OCI-LY7 (cell line): Measurements from ENCODE around the gene TUBGCP5. TPM values are rescaled to one million over a fixed set of nuclear protein-coding genes. Genes with fewer than 3 reads are reported as not detected.

Experiments
- BruUV-seq: library from RNA; stranded (reverse); fragments of 400-500 nt; replicated peaks from 2 replicates; lab custom pipeline; 2021; lab: Mats Ljungman, UMichigan
- CTCF ChIA-PET: fragments of 300-600 bp; sonication (Branson Sonifier 250); formaldehyde crosslinking; loops from one replicate; lab custom pipeline; 2022; ENCODE audit warnings: antibody characterized with exemption; ENCODE audit not compliant: unreplicated experiment; lab: Charles Lee
- POLR2A ChIA-PET: fragments of 300-600 bp; sonication (Branson Sonifier 250); formaldehyde crosslinking; loops from one replicate; lab custom pipeline; 2022; ENCODE audit warnings: antibody characterized with exemption; lab: Charles Lee
- DNase-seq: peaks from one replicate; pipeline ENCODE4 v3.0.0-alpha.2; 2015; ENCODE audit warnings: low spot score
- H2AFZ ChIP-seq: fragments of 200-600 bp; sonication (generic), shearing (Covaris generic); 2 replicates; pipeline ENCODE4 v1.6.1; 2014; ENCODE audit warnings: mild to moderate bottlenecking, antibody characterized with exemption, low read length, moderate library complexity
- H3K27ac ChIP-seq: fragments of 200-600 bp; sonication (generic); 2 replicates; pipeline ENCODE4 v1.5.1; 2014; ENCODE audit warnings: mixed run types, low read depth, mild to moderate bottlenecking, moderate library complexity, low read length, inconsistent platforms; ENCODE audit not compliant: poor library complexity, severe bottlenecking
- H3K36me3 ChIP-seq: fragments of 200-600 bp; sonication (generic); 2 replicates; pipeline ENCODE4 v1.6.1; 2014; ENCODE audit warnings: mild to moderate bottlenecking, antibody characterized with exemption, low read length, moderate library complexity, mixed read lengths; ENCODE audit not compliant: insufficient read depth
- H3K4me1 ChIP-seq: fragments of 200-600 bp; sonication (generic); 2 replicates; pipeline ENCODE4 v1.5.1; 2014; ENCODE audit warnings: mild to moderate bottlenecking, low read length; ENCODE audit not compliant: insufficient read depth, poor library complexity, severe bottlenecking
- H3K4me2 ChIP-seq: fragments of 200-600 bp; sonication (generic); 2 replicates; pipeline ENCODE4 v1.6.1; 2014; ENCODE audit warnings: mild to moderate bottlenecking, low read length
- H3K4me3 ChIP-seq: fragments of 200-600 bp; sonication (generic); 2 replicates; pipeline ENCODE4 v1.5.1; 2014; ENCODE audit warnings: mild to moderate bottlenecking, low read depth, low read length; ENCODE audit not compliant: poor library complexity, severe bottlenecking
- H3K79me2 ChIP-seq: fragments of 200-600 bp; sonication (generic); 2 replicates; pipeline ENCODE4 v1.6.1; 2016; ENCODE audit warnings: low read depth, mild to moderate bottlenecking, low read length, moderate library complexity, mixed read lengths; ENCODE audit not compliant: insufficient read depth
- H3K9me2 ChIP-seq: fragments of 200-600 bp; sonication (generic); 2 replicates; pipeline ENCODE4 v1.6.1; 2016; ENCODE audit warnings: mild to moderate bottlenecking, low read length, mixed read lengths; ENCODE audit not compliant: insufficient read depth
- H3K9me3 ChIP-seq: fragments of 200-600 bp; sonication (generic); 2 replicates; pipeline ENCODE4 v1.6.1; 2014; ENCODE audit warnings: mild to moderate bottlenecking, mixed run types, low read length, mixed read lengths
- H4K20me1 ChIP-seq: fragments of 200-600 bp; sonication (generic); 2 replicates; pipeline ENCODE4 v1.6.1; 2014; ENCODE audit warnings: mild to moderate bottlenecking, antibody characterized with exemption, low read length, moderate library complexity, mixed read lengths; ENCODE audit not compliant: insufficient read depth
- CTCF ChIP-seq: fragments of 200-600 bp; sonication (generic); conservative IDR thresholded peaks from 2 replicates; pipeline ENCODE4 v1.5.1; 2014; ENCODE audit warnings: mild to moderate bottlenecking, antibody characterized with exemption, low read length, moderate library complexity, mixed read lengths
- EZH2phosphoT487 ChIP-seq: fragments of 200-600 bp; sonication (generic); IDR thresholded peaks from 2 replicates; pipeline ENCODE4 v1.6.1; 2018; ENCODE audit warnings: low read depth, borderline replicate concordance, mild to moderate bottlenecking, mixed run types, antibody characterized with exemption, low read length, moderate library complexity, mixed read lengths
- intact Hi-C: fragments of 100-400 bp; cut with micrococcal nuclease; formaldehyde crosslinking; loops from one replicate; pipeline ENCODE4 v1.10.0; 2022; ENCODE audit not compliant: unreplicated experiment
- total RNA-seq, 2 experiments: library from RNA; depleted of rRNA in 1 of 2; stranded (reverse); fragments of >200 nt in 1 of 2; shearing (Covaris generic) in 1 of 2; gene quantifications; 2 replicates each; pipeline ENCODE4 v1.2.3, GENCODE V29; 2014 to 2022

The TUBGCP5 gene
- total RNA-seq, 2 experiments from 2014 or later = 30.9 to 36.3 TPM

DNA sequence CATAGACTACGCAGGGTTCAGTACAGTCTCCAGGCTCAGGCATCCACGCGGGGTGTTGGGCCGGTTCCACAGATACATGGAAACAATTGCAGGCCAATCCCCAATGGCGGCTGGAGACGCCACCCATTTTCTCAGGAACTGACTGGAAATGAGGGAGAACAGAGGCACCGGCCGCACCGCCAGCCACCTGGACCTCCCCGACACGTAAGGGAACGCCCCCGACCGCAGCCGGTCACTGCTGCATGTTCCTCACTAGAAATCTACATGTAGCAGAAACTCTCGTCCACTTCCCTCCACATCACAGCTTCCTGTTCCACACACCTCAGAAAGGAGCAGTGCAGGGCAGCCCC lies 88.4 kb downstream of the TUBGCP5 start:
- no peak overlapping the region for H3K4me3 ChIP-seq
- no TSS peak for BruUV-seq
- H3K36me3 ChIP-seq = no peaks in the 10 kb centered on the region
- H3K9me3 ChIP-seq = no peaks in the 10 kb centered on the region
- H3K4me2 ChIP-seq = no peak overlapping the region
- TF ChIP-seq CTCF (no peak), EZH2phosphoT487 (no peak)
- no peaks in the 10 kb centered on the region for H3K4me1 ChIP-seq
- POLR2A ChIA-PET = no interaction called here
- no peak overlapping the region for H3K27ac ChIP-seq
- H3K79me2 ChIP-seq = no peaks in the 10 kb centered on the region
- no peak for DNase-seq
- no peak overlapping the region for H2AFZ ChIP-seq
- no peaks in the 10 kb centered on the region for H4K20me1 ChIP-seq
- CTCF ChIA-PET = no interaction called here
- no peaks in the 10 kb centered on the region for H3K9me2 ChIP-seq
- intact Hi-C loops = no loop called here

DNA sequence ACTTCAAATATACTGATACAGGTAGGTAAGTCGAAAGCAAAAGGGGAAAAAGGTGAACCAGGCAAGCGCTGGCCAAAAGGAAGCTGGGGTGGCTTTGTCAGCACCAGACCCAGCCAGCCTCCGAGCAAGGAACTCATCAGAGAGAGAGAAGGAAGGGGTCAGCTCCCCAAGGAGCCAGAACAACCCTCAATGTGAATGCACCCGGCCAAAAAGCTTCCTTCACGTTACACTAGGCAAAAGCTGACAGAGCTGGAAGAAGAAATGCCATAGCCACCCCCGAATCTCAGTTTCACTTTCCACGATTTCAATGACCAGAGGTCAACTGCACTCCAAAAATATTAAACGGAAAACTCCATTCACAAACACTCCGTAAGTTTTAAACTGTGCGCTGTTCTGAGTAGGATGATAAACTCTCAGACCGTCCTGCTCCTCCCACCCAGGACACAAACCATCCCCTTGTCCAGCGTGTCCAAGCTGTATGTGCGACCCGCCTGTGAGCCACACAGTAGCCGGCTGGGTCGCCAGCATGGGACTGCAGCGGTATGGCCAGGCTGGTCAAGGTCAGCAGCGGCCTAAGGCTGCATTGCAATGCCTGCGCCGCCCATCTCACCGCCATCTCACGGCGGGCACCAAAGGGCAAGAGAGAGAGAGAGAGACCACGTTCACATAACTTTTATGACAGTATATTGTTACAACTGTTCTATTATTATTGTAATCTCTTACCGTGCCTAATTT lies 88.9 kb downstream of the TUBGCP5 start:
- CTCF ChIA-PET = no interaction called here
- H3K4me3 ChIP-seq = no peak overlapping the region
- BruUV-seq = no TSS peak

More for the DNA sequence above, 88.9 kb downstream of the TUBGCP5 start:
- intact Hi-C loops = no loop called here
- DNase-seq = no peak
- H3K27ac ChIP-seq = no peak overlapping the region
- no peak overlapping the region for H3K4me2 ChIP-seq
- TF ChIP-seq CTCF = no peak
- no peaks in the 10 kb centered on the region for H3K36me3 ChIP-seq
- POLR2A ChIA-PET = no interaction called here
- no peaks in the 10 kb centered on the region for H3K9me3 ChIP-seq
- H3K9me2 ChIP-seq = no peaks in the 10 kb centered on the region
- H2AFZ ChIP-seq = no peak overlapping the region
- H3K4me1 ChIP-seq = no peaks in the 10 kb centered on the region
- no peaks in the 10 kb centered on the region for H4K20me1 ChIP-seq
- H3K79me2 ChIP-seq = no peaks in the 10 kb centered on the region

Other genes starting within 250 kb of the TUBGCP5 start
- 112 and 126 TPM in 2 replicates for gene NIPA2, start 200.9 kb downstream of the TUBGCP5 start, total RNA-seq (2014; rRNA removed; shearing (Covaris generic))
- 78.1 and 96.1 TPM in 2 replicates for gene NIPA2, start 200.9 kb downstream of the TUBGCP5 start, total RNA-seq (2022)
- gene CYFIP1, start 59.2 kb downstream of the TUBGCP5 start, total RNA-seq (2014; rRNA removed; shearing (Covaris generic)) = 0.98 and 3.6 TPM in 2 replicates
- 0.87 and 1.3 TPM in 2 replicates for gene CYFIP1, start 59.2 kb downstream of the TUBGCP5 start, total RNA-seq (2022)
- not detected in 2 replicates for gene GOLGA6L1, start 97.3 kb upstream of the TUBGCP5 start, total RNA-seq (2014; rRNA removed; shearing (Covaris generic))
- not detected in 2 replicates for gene GOLGA6L1, start 97.3 kb upstream of the TUBGCP5 start, total RNA-seq (2022)